Neuronal stem cell (in vitro differentiated cells): ENCODE measurements around the gene XYLT1.

Source experiments
- DNase-seq: peaks from one replicate; pipeline ENCODE4 v3.0.0-alpha.2; 2013; ENCODE audit warnings: low spot score
- H2AFZ ChIP-seq: one replicate; pipeline ENCODE4 v1.6.1; 2013; ENCODE audit warnings: mild to moderate bottlenecking, low read length, inconsistent platforms
- H2AK5ac ChIP-seq: 2 replicates; pipeline ENCODE4 v1.6.1; 2013; ENCODE audit warnings: low read depth, mild to moderate bottlenecking, inconsistent platforms, low read length, moderate library complexity, mixed read lengths
- H2BK120ac ChIP-seq: 2 replicates; pipeline ENCODE4 v1.6.1; 2013; ENCODE audit warnings: low read depth, mild to moderate bottlenecking, inconsistent platforms, low read length, moderate library complexity, mixed read lengths
- H2BK12ac ChIP-seq: one replicate; pipeline ENCODE4 v1.6.1; 2013; ENCODE audit warnings: low read length, inconsistent platforms
- H2BK15ac ChIP-seq: 2 replicates; pipeline ENCODE4 v1.6.1; 2013; ENCODE audit warnings: mild to moderate bottlenecking, low read length, inconsistent platforms, mixed read lengths
- H2BK5ac ChIP-seq: one replicate; pipeline ENCODE4 v1.6.1; 2013; ENCODE audit warnings: inconsistent platforms, mild to moderate bottlenecking, low read length, moderate library complexity
- H3K14ac ChIP-seq: one replicate; pipeline ENCODE4 v1.6.1; 2013; ENCODE audit warnings: low read length, inconsistent platforms
- H3K18ac ChIP-seq: 2 replicates; pipeline ENCODE4 v1.6.1; 2013; ENCODE audit warnings: low read length, inconsistent platforms
- H3K23ac ChIP-seq: 2 replicates; pipeline ENCODE4 v1.6.1; 2013; ENCODE audit warnings: low read depth, mild to moderate bottlenecking, mixed read lengths, low read length, inconsistent platforms; ENCODE audit not compliant: poor library complexity
- H3K27ac ChIP-seq: replicated peaks from 3 replicates; pipeline ENCODE4 v1.5.1; 2013; ENCODE audit warnings: low read length, inconsistent platforms
- H3K27me3 ChIP-seq, 3 experiments: 2 replicates each; pipeline ENCODE4 v1.6.1; 2013; ENCODE audit warnings: low read length in 3 of 3, mild to moderate bottlenecking in 2 of 3, inconsistent platforms in 1 of 3, low read depth in 1 of 3, mixed read lengths in 1 of 3, moderate library complexity in 1 of 3; ENCODE audit not compliant: control insufficient read depth in 3 of 3, insufficient read depth in 3 of 3
- H3K36me3 ChIP-seq, 2 donors: replicated peaks in 1 of 2; 2 replicates each; pipeline ENCODE4 v1.6.1; 2013; ENCODE audit warnings: low read length in 2 of 2; ENCODE audit not compliant: control insufficient read depth in 2 of 2, insufficient read depth in 2 of 2
- H3K4ac ChIP-seq: 2 replicates; pipeline ENCODE4 v1.6.1; 2013; ENCODE audit warnings: inconsistent platforms, mild to moderate bottlenecking, low read length, moderate library complexity
- H3K4me1 ChIP-seq, 2 donors: 1 replicate in 1 of 2; 2 replicates in 1 of 2; pipeline ENCODE4 v1.6.1; 2013; ENCODE audit warnings: low read length in 2 of 2, low read depth in 1 of 2; ENCODE audit not compliant: control insufficient read depth in 2 of 2, insufficient read depth in 1 of 2
- H3K4me2 ChIP-seq: one replicate; pipeline ENCODE4 v1.6.1; 2013; ENCODE audit warnings: mild to moderate bottlenecking, low read length, inconsistent platforms; ENCODE audit not compliant: insufficient read depth, poor library complexity, severe bottlenecking
- H3K4me3 ChIP-seq, 2 donors: 2 replicates each; pipeline ENCODE4 v1.5.1; 2013; ENCODE audit warnings: low read length in 2 of 2, mild to moderate bottlenecking in 2 of 2, inconsistent platforms in 1 of 2, moderate library complexity in 1 of 2
- H3K79me1 ChIP-seq: one replicate; pipeline ENCODE4 v1.6.1; 2013; ENCODE audit warnings: low read depth, mild to moderate bottlenecking, inconsistent platforms, low read length, moderate library complexity
- H3K9ac ChIP-seq: one replicate; pipeline ENCODE4 v1.6.1; 2013; ENCODE audit warnings: mild to moderate bottlenecking, low read depth, low read length, inconsistent platforms; ENCODE audit not compliant: poor library complexity
- H3K9me3 ChIP-seq, 2 donors: replicated peaks in 1 of 2; 2 replicates each; pipeline versions ENCODE3 to v1.6.1; 2013; ENCODE audit warnings: low read length in 2 of 2, mild to moderate bottlenecking in 2 of 2, inconsistent platforms in 1 of 2, low read depth in 1 of 2, mixed read lengths in 1 of 2, moderate library complexity in 1 of 2; ENCODE audit not compliant: control insufficient read depth in 2 of 2, insufficient read depth in 1 of 2
- H4K8ac ChIP-seq: one replicate; pipeline ENCODE4 v1.6.1; 2013; ENCODE audit warnings: low read depth, mild to moderate bottlenecking, inconsistent platforms, low read length, moderate library complexity
- H4K91ac ChIP-seq: one replicate; pipeline ENCODE4 v1.6.1; 2013; ENCODE audit warnings: low read length, low read depth, mild to moderate bottlenecking, inconsistent platforms; ENCODE audit not compliant: poor library complexity
- WGBS, 2 donors: extraction: QIAGEN DNeasy Blood & Tissue Kit; methylation state at CpG; one replicate each; pipeline ENCODE4 v1.1.7; 2013; ENCODE audit warnings: missing lambda C conversion rate in 2 of 2, mixed read lengths in 1 of 2; ENCODE audit not compliant: insufficient read length in 2 of 2, insufficient replicate concordance in 1 of 2; ENCODE audit errors: extremely low coverage in 2 of 2; 5-methylcytosine and 5-hydroxymethylcytosine counted together

The XYLT1 gene

GRCh38 chr16:17333229-17333628 lies 137.5 kb downstream of the XYLT1 start:
- Histone ChIP-seq H2BK15ac (no peak overlapping the region), H3K4me3 (no peak overlapping the region), H3K14ac (no peak overlapping the region), H3K23ac (no peak overlapping the region), H4K91ac (no peak overlapping the region), H2AK5ac (no peak overlapping the region), H3K4ac (no peak overlapping the region), H3K27ac (no peak overlapping the region), H3K79me1 (peaks cover 2% of the 10 kb centered on the region), H3K27me3 (no peaks in the 10 kb centered on the region), H4K8ac (no peak overlapping the region), H3K36me3 (no peaks in the 10 kb centered on the region), H2AFZ (no peak overlapping the region), H3K18ac (no peak overlapping the region), H2BK120ac (no peak overlapping the region), H3K4me1 (peaks cover 0 to 4% of the 10 kb centered on the region in 2 donors), H3K9ac (no peak overlapping the region), H2BK5ac (no peak overlapping the region), H2BK12ac (no peak overlapping the region), H3K4me2 (no peak overlapping the region), H3K9me3 (no peaks in the 10 kb centered on the region)
- DNase-seq: no peak
- no CpG with 5 or more reads among the region's 2 CpGs for WGBS, 2 donors

GRCh38 chr16:17331991-17332390 lies 138.8 kb downstream of the XYLT1 start:
- H2AK5ac ChIP-seq: no peak overlapping the region
- H3K4me2 ChIP-seq: no peak overlapping the region
- H3K27me3 ChIP-seq: no peaks in the 10 kb centered on the region
- H2BK15ac ChIP-seq: no peak overlapping the region
- H2AFZ ChIP-seq: no peak overlapping the region
- H3K36me3 ChIP-seq: no peaks in the 10 kb centered on the region
- H3K9me3 ChIP-seq: no peaks in the 10 kb centered on the region
- no peak overlapping the region for H3K14ac ChIP-seq
- H3K4me3 ChIP-seq: no peak overlapping the region
- H2BK120ac ChIP-seq: no peak overlapping the region
- no peak overlapping the region for H3K9ac ChIP-seq
- H3K4me1 ChIP-seq: peaks cover 0 to 4% of the 10 kb centered on the region in 2 donors
- no peak overlapping the region for H4K91ac ChIP-seq
- H2BK5ac ChIP-seq: no peak overlapping the region
- H3K27ac ChIP-seq: no peak overlapping the region
- DNase-seq: no peak
- H3K4ac ChIP-seq: no peak overlapping the region
- no peak overlapping the region for H2BK12ac ChIP-seq
- peak overlapping the region; percentile 1 for H3K18ac ChIP-seq
- no peak overlapping the region for H4K8ac ChIP-seq
- no peak overlapping the region for H3K23ac ChIP-seq
- WGBS, 2 donors: no CpG with 5 or more reads among the region's 4 CpGs
- peaks cover 2% of the 10 kb centered on the region for H3K79me1 ChIP-seq

GRCh38 chr16:17331071-17331607 lies 139.6 kb downstream of the XYLT1 start:
- Histone ChIP-seq H3K23ac (no peak overlapping the region), H2BK15ac (no peak overlapping the region), H3K27ac (no peak overlapping the region)

GRCh38 chr16:17330044-17330443 lies 140.7 kb downstream of the XYLT1 start:
- H3K23ac ChIP-seq: no peak overlapping the region
- H3K4me1 ChIP-seq: peaks cover 0 to 2% of the 10 kb centered on the region in 2 donors
- H3K4me3 ChIP-seq: no peak overlapping the region
- H3K27ac ChIP-seq: no peak overlapping the region
- H3K4ac ChIP-seq: no peak overlapping the region
- no peak overlapping the region for H2AFZ ChIP-seq
- no peaks in the 10 kb centered on the region for H3K9me3 ChIP-seq
- DNase-seq: no peak
- no peak overlapping the region for H2BK5ac ChIP-seq
- H3K18ac ChIP-seq: no peak overlapping the region
- no peaks in the 10 kb centered on the region for H3K27me3 ChIP-seq
- H4K8ac ChIP-seq: no peak overlapping the region
- H2BK15ac ChIP-seq: no peak overlapping the region
- H2AK5ac ChIP-seq: no peak overlapping the region
- no peak overlapping the region for H3K9ac ChIP-seq
- H4K91ac ChIP-seq: no peak overlapping the region
- H3K4me2 ChIP-seq: no peak overlapping the region
- no CpG with 5 or more reads among the region's 4 CpGs for WGBS, 2 donors
- H2BK120ac ChIP-seq: no peak overlapping the region
- no peak overlapping the region for H2BK12ac ChIP-seq
- H3K14ac ChIP-seq: no peak overlapping the region
- H3K79me1 ChIP-seq: peaks cover 2% of the 10 kb centered on the region
- H3K36me3 ChIP-seq: no peaks in the 10 kb centered on the region

More at GRCh38 chr16:17331071-17331607, 139.6 kb downstream of the XYLT1 start:
- Histone ChIP-seq H3K9ac (no peak overlapping the region), H3K4me3 (no peak overlapping the region), H3K18ac (peak overlapping the region; percentile 74), H3K79me1 (peaks cover 2% of the 10 kb centered on the region), H2BK5ac (no peak overlapping the region), H3K36me3 (no peaks in the 10 kb centered on the region), H2AFZ (no peak overlapping the region), H3K4ac (no peak overlapping the region), H4K91ac (no peak overlapping the region), H3K4me1 (peaks cover 0 to 2% of the 10 kb centered on the region in 2 donors), H2AK5ac (no peak overlapping the region), H4K8ac (no peak overlapping the region), H3K14ac (no peak overlapping the region), H2BK120ac (no peak overlapping the region), H3K9me3 (no peaks in the 10 kb centered on the region), H3K4me2 (no peak overlapping the region), H2BK12ac (no peak overlapping the region), H3K27me3 (no peaks in the 10 kb centered on the region)
- no peak for DNase-seq
- no CpG with 5 or more reads among the region's 10 CpGs for WGBS, 2 donors
